Measurements from ENCODE around the gene AP1S2. TPM values are rescaled to one million over a fixed set of nuclear protein-coding genes. Genes with fewer than 3 reads are reported as not detected.

AP1S2 gene
- polyA plus RNA-seq, 1 of the 3 experiments (the other 2 are of a cell fraction) = 17.7 TPM

GRCh38 chrX:15856636-15857035 lies 2.0 kb upstream of the AP1S2 start:
- Histone ChIP-seq H3K79me2 (ENCODE audit: insufficient read depth) (peaks cover 13% of the 10 kb centered on the region; the same call in 1 of the 2 replicates), H3K4me3 (ENCODE audit: low read depth in 2 of 2, low read length in 1 of 2) (no peak overlapping the region), H3K27me3 (ENCODE audit: insufficient read depth) (no peaks in the 10 kb centered on the region; the same call in 1 of the 2 replicates), H3K9me2 (no peaks in the 10 kb centered on the region), H3K4me2 (no peak overlapping the region), H2AFZ (ENCODE audit: low read depth) (no peak overlapping the region), H3K4me1 (ENCODE audit: control insufficient read depth in 1 of 2, insufficient read depth in 2 of 2, low read depth in 1 of 2, low read length in 1 of 2) (peaks cover 6 to 9% of the 10 kb centered on the region in 2 experiments; a peak in 2 of 4 replicates), H3K36me3 (replicated peaks in 1 of 2; ENCODE audit: control insufficient read depth in 1 of 2, insufficient read depth in 2 of 2, low read length in 1 of 2) (no peaks in the 10 kb centered on the region), H3F3A (replicated peaks; ENCODE audit: insufficient read depth) (peaks cover 16% of the 10 kb centered on the region), H3K9ac (no peak overlapping the region), H4K20me1 (ENCODE audit: insufficient read depth) (no peaks in the 10 kb centered on the region), H3K27ac (ENCODE audit: low read depth in 2 of 2, low read length in 1 of 2) (peak overlapping the region in 1 of 2 experiments; percentile 91; a peak in 2 of 4 replicates), H3K9me3 (no peaks in the 10 kb centered on the region)
- CTCF ChIA-PET = no interaction called here
- TF ChIP-seq IRF3 (IDR thresholded peaks at IDR 0.05; ENCODE audit: low read depth, low read length) = no peak
- TF ChIP-seq MEF2A (IDR thresholded peaks at IDR 0.05; ENCODE audit: borderline replicate concordance, low read depth) = no peak
- no peak for TF ChIP-seq REST (IDR thresholded peaks at IDR 0.05; ENCODE audit: low read depth, low read length)
- POLR2A ChIA-PET = no interaction called here
- no peak for DNase-seq
- WGBS (ENCODE audit: low lambda C conversion rate) = 69% methylated on average over 1 of the region's 1 CpG

GRCh38 chrX:15856222-15856587 lies 1.6 kb upstream of the AP1S2 start:
- no peaks in the 10 kb centered on the region for H3K9me3 ChIP-seq
- no peak overlapping the region for H3K9ac ChIP-seq
- peak overlapping the region; percentile 82; the same call in 1 of the 2 replicates for H3K4me2 ChIP-seq
- DNase-seq = no peak
- H3K79me2 ChIP-seq (ENCODE audit: insufficient read depth) = peaks cover 13% of the 10 kb centered on the region; the same call in 1 of the 2 replicates
- H2AFZ ChIP-seq (ENCODE audit: low read depth) = peak overlapping the region; percentile 92
- H3K4me1 ChIP-seq (ENCODE audit: control insufficient read depth in 1 of 2, insufficient read depth in 2 of 2, low read depth in 1 of 2, low read length in 1 of 2) = peaks cover 6 to 9% of the 10 kb centered on the region in 2 experiments; a peak in 2 of 4 replicates
- ChIA-PET CTCF (no interaction called here), POLR2A (no interaction called here)
- H4K20me1 ChIP-seq (ENCODE audit: insufficient read depth) = no peaks in the 10 kb centered on the region
- no peak for TF ChIP-seq USF1 (IDR thresholded peaks at IDR 0.05; ENCODE audit: borderline replicate concordance, low read depth)
- no peak for TF ChIP-seq SIN3A (IDR thresholded peaks at IDR 0.05; ENCODE audit: borderline replicate concordance, low read depth, low read length)
- TF ChIP-seq FOXM1 (IDR thresholded peaks at IDR 0.05; ENCODE audit: low read depth) = no peak
- TF ChIP-seq TCF12 (IDR thresholded peaks at IDR 0.05) = no peak
- no peak for TF ChIP-seq MAX (IDR thresholded peaks at IDR 0.05; ENCODE audit: low read depth)
- no peak for TF ChIP-seq PBX3 (IDR thresholded peaks at IDR 0.05)
- no peak for TF ChIP-seq RAD21 (IDR thresholded peaks at IDR 0.05; ENCODE audit: low read length)
- no peak for TF ChIP-seq MEF2A (IDR thresholded peaks at IDR 0.05; ENCODE audit: borderline replicate concordance, low read depth)
- no peak for TF ChIP-seq FOSL2 (IDR thresholded peaks at IDR 0.05; ENCODE audit: borderline replicate concordance, low read depth)
- no peak for TF ChIP-seq ZBTB33 (IDR thresholded peaks at IDR 0.05; ENCODE audit: borderline replicate concordance, low read depth)
- no peak for TF ChIP-seq SMC3 (IDR thresholded peaks at IDR 0.05; ENCODE audit: low read depth, low read length)
- TF ChIP-seq GABPA (IDR thresholded peaks at IDR 0.05; ENCODE audit: low read depth) = no peak
- no peak overlapping the region for H3K4me3 ChIP-seq (ENCODE audit: low read depth in 2 of 2, low read length in 1 of 2)
- 59% methylated on average over 4 of the region's 4 CpGs for WGBS (ENCODE audit: low lambda C conversion rate)
- peak overlapping the region in 1 of 2 experiments; percentile 91; a peak in 2 of 4 replicates for H3K27ac ChIP-seq (ENCODE audit: low read depth in 2 of 2, low read length in 1 of 2)
- H3F3A ChIP-seq (replicated peaks; ENCODE audit: insufficient read depth) = peaks cover 16% of the 10 kb centered on the region
- H3K27me3 ChIP-seq (ENCODE audit: insufficient read depth) = no peaks in the 10 kb centered on the region; the same call in 1 of the 2 replicates
- no peaks in the 10 kb centered on the region for H3K36me3 ChIP-seq (replicated peaks in 1 of 2; ENCODE audit: control insufficient read depth in 1 of 2, insufficient read depth in 2 of 2, low read length in 1 of 2)
- no peaks in the 10 kb centered on the region for H3K9me2 ChIP-seq

Data from SK-N-SH (cell line).